Testis (tissue), 3 donors: ENCODE results near the gene CFAP77. TPM values are rescaled to one million over a fixed set of nuclear protein-coding genes. Genes with fewer than 3 reads are reported as not detected.

Experiments
- DNase-seq: peaks from one replicate; pipeline ENCODE4 v3.0.0-alpha.2; 2019
- H3K27ac ChIP-seq, 2 donors: fragments of 200-600 bp; sonication (generic); one replicate each; pipeline ENCODE4 v1.5.1; 2019
- H3K27me3 ChIP-seq: fragments of 200-600 bp; sonication (generic); one replicate; pipeline ENCODE4 v1.5.1; 2019
- H3K36me3 ChIP-seq: fragments of 200-600 bp; sonication (generic); one replicate; pipeline ENCODE4 v1.5.1; 2017; ENCODE audit warnings: low read depth; ENCODE audit errors: missing control alignments
- H3K4me1 ChIP-seq: fragments of 200-600 bp; sonication (generic); one replicate; pipeline ENCODE4 v1.5.1; 2019
- H3K4me3 ChIP-seq, 2 donors: fragments of 200-600 bp; sonication (generic); one replicate each; pipeline ENCODE4 v1.5.1; 2017 to 2019
- H3K9me3 ChIP-seq: fragments of 200-600 bp; sonication (generic); one replicate; pipeline ENCODE4 v1.5.1; 2017
- POLR2A ChIP-seq: fragments of 450-650 bp; IDR thresholded peaks from one replicate; pipeline ENCODE4 v1.6.1; 2017; ENCODE audit warnings: antibody characterized with exemption, mild to moderate bottlenecking, moderate library complexity
- WGBS, 2 donors: methylation state at CpG; one replicate each; pipeline ENCODE4 v1.1.5; 2018; 5-methylcytosine and 5-hydroxymethylcytosine counted together
- intact Hi-C: fragments of 100-400 bp; cut with DNase I; formaldehyde crosslinking; loops from one replicate; pipeline ENCODE4 v1.15.1; 2023; ENCODE audit warnings: low total_unique reads
- polyA plus RNA-seq: library from polyadenylated mRNA; stranded (reverse); fragments of 350-450 nt; fragmentation: Illumina TruSeq; extraction: RNeasy Lipid Tissue Mini Kit (QIAGEN cat#74804); gene quantifications from one replicate; pipeline ENCODE4 v1.2.3, GENCODE V29; 2014; ENCODE audit warnings: low read depth, low replicate concordance; ENCODE audit not compliant: insufficient read depth
- total RNA-seq, 2 donors: library from RNA; depleted of rRNA; stranded (reverse); fragments of >200 nt; gene quantifications; one replicate each; pipeline ENCODE4 v1.2.3, GENCODE V29; 2016
- TF ChIP-seq, protein P1 (sequence below), 3 experiments: fragments of 450-650 bp in 2 of 3; fragments of 200-600 bp in 1 of 3; sonication (generic) in 1 of 3; IDR thresholded peaks; one replicate each; pipeline ENCODE4 v1.5.1; 2016 to 2019; ENCODE audit warnings: antibody characterized with exemption in 3 of 3, mild to moderate bottlenecking in 2 of 3, moderate library complexity in 1 of 3

The CFAP77 gene
- total and polyA plus RNA-seq, 3 donors from 2014 or later = 13.6 to 36.2 (median 20.9) TPM

DNA sequence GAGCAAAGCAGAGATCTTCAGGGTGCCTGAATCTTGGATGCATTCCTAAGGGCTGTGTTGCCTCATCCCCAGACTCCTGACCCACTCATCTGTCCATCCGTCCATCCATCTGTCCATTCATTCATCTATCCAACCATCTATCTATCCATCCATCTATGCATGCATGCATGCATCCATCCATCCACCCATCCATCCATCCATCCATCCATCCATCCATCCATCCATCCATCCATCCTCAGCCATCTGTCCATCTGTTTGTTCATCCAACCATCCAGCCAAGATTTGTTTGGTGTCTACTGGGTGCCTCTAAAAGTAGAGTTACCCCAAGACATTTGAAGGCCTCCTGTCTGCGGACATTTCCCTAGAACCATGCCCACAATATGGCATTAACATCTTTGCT, 144.7 kb downstream of the CFAP77 start:
- H3K4me1 ChIP-seq = no peaks in the 10 kb centered on the region
- WGBS, 2 donors = 85 to 96% methylated on average over 2 of the region's 2 CpGs
- TF ChIP-seq POLR2A = no peak
- TF ChIP-seq, protein P1, sequence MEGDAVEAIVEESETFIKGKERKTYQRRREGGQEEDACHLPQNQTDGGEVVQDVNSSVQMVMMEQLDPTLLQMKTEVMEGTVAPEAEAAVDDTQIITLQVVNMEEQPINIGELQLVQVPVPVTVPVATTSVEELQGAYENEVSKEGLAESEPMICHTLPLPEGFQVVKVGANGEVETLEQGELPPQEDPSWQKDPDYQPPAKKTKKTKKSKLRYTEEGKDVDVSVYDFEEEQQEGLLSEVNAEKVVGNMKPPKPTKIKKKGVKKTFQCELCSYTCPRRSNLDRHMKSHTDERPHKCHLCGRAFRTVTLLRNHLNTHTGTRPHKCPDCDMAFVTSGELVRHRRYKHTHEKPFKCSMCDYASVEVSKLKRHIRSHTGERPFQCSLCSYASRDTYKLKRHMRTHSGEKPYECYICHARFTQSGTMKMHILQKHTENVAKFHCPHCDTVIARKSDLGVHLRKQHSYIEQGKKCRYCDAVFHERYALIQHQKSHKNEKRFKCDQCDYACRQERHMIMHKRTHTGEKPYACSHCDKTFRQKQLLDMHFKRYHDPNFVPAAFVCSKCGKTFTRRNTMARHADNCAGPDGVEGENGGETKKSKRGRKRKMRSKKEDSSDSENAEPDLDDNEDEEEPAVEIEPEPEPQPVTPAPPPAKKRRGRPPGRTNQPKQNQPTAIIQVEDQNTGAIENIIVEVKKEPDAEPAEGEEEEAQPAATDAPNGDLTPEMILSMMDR (IDR thresholded peaks at IDR 0.05) = no peak
- no peak overlapping the region for H3K27ac ChIP-seq
- no peak for DNase-seq
- no peaks in the 10 kb centered on the region for H3K36me3 ChIP-seq
- H3K27me3 ChIP-seq = no peaks in the 10 kb centered on the region
- H3K4me3 ChIP-seq = no peak overlapping the region
- intact Hi-C loops = no loop called here
- no peaks in the 10 kb centered on the region for H3K9me3 ChIP-seq

GRCh38 chr9:132555528-132555927, 145.5 kb downstream of the CFAP77 start:
- H3K4me3 ChIP-seq = no peak overlapping the region
- H3K27me3 ChIP-seq = no peaks in the 10 kb centered on the region
- H3K36me3 ChIP-seq = no peaks in the 10 kb centered on the region
- H3K27ac ChIP-seq = no peak overlapping the region
- H3K4me1 ChIP-seq = no peaks in the 10 kb centered on the region
- intact Hi-C loops = no loop called here
- H3K9me3 ChIP-seq = no peaks in the 10 kb centered on the region
- TF ChIP-seq, protein P1 (IDR thresholded peaks at IDR 0.05) = no peak
- TF ChIP-seq POLR2A = no peak
- no peak for DNase-seq
- 82 to 87% methylated on average over 8 of the region's 8 CpGs for WGBS, 2 donors

DNA sequence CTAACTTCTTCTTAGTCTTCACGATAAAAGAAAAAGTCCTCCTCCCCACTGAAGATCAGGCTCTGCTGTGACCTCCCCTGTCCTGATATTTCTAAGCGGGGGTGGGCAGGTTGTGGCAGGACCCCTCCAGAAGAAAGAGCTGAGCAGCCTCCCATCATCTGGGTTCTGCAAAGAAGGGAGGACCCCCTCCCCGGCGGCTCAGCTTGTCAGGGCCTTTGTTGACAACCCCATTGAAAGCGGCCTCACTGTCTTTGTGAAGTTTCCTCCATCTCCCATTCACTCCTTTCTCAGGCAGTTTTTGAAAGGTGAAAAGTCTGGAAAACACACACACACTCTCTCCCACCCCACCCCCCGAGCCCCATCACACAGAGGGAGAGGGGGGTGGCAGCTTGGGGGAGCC, 146.2 kb downstream of the CFAP77 start:
- no peak for DNase-seq
- intact Hi-C loops = no loop called here
- Histone ChIP-seq H3K27ac (no peak overlapping the region), H3K9me3 (no peaks in the 10 kb centered on the region), H3K4me3 (no peak overlapping the region), H3K36me3 (no peaks in the 10 kb centered on the region), H3K27me3 (no peaks in the 10 kb centered on the region), H3K4me1 (no peaks in the 10 kb centered on the region)
- TF ChIP-seq POLR2A = no peak
- TF ChIP-seq, protein P1 (IDR thresholded peaks at IDR 0.05) = no peak
- 61 to 62% methylated on average over 6 of the region's 6 CpGs for WGBS, 2 donors

GRCh38 chr9:132556714-132557113, 146.7 kb downstream of the CFAP77 start:
- Histone ChIP-seq H3K36me3 (no peaks in the 10 kb centered on the region), H3K27me3 (no peaks in the 10 kb centered on the region), H3K27ac (no peak overlapping the region), H3K4me1 (peaks cover 2% of the 10 kb centered on the region), H3K9me3 (no peaks in the 10 kb centered on the region), H3K4me3 (no peak overlapping the region)
- intact Hi-C loops = no loop called here
- TF ChIP-seq POLR2A = no peak
- TF ChIP-seq, protein P1 (IDR thresholded peaks at IDR 0.05) = no peak
- no peak for DNase-seq
- 48 to 52% methylated on average over 26 of the region's 26 CpGs for WGBS, 2 donors

- Histone ChIP-seq H3K4me1 (peaks cover 6% of the 10 kb centered on the region), H3K36me3 (no peaks in the 10 kb centered on the region), H3K9me3 (no peaks in the 10 kb centered on the region), H3K27ac (no peak overlapping the region), H3K4me3 (no peak overlapping the region), H3K27me3 (no peaks in the 10 kb centered on the region)
- no peak for DNase-seq
- intact Hi-C loops = no loop called here
- TF ChIP-seq POLR2A = no peak
- TF ChIP-seq, protein P1 (IDR thresholded peaks at IDR 0.05) = no peak
- WGBS, 2 donors = 64 to 70% methylated on average over 10 to 15 of the region's 15 CpGs
Observed at GRCh38 chr9:132557159-132557558, 147.1 kb downstream of the CFAP77 start.
